ENCODE measurements around the gene PIM1. TPM values are rescaled to one million over a fixed set of nuclear protein-coding genes. Genes with fewer than 3 reads are reported as not detected.

PIM1 gene
- total and polyA plus RNA-seq, 9 of the 15 experiments (the other 6 are each of a cell fraction or from before 2014, with no cell fraction given): 19.0 to 789 (median 212) TPM

- TF ChIP-seq DPF2 (IDR thresholded peaks at IDR 0.05) (peak; percentile 79), CTCF (IDR thresholded peaks at IDR 0.05 in 2 of 3, conservative IDR thresholded peaks at IDR 0.05 in 1 of 3; ENCODE audit: insufficient read depth in 2 of 3, low read depth in 1 of 3, low read length in 3 of 3) (no peak), CEBPG (CRISPR knock-in tag; IDR thresholded peaks at IDR 0.05) (peak; percentile 83), CEBPG (tag; conservative IDR thresholded peaks at IDR 0.05 in 1 of 2, IDR thresholded peaks at IDR 0.05 in 1 of 2) (peak; percentile 89 to 90), IRF9 (tag; IDR thresholded peaks at IDR 0.05) (peak; percentile 69), NR4A1 (CRISPR knock-in tag; IDR thresholded peaks at IDR 0.05) (0 out of 2 replicates have a peak, but pooled peaks have one; percentile 31), NR4A1 (tag; IDR thresholded peaks at IDR 0.05) (peak; percentile 39; the same call in 1 of the 2 replicates), HDAC1 (IDR thresholded peaks at IDR 0.05) (peak in 1 of 2 experiments; percentile 51; a peak in 2 of 4 replicates), ZNF395 (CRISPR knock-in tag; IDR thresholded peaks at IDR 0.05) (peak; percentile 61), HDGF (IDR thresholded peaks at IDR 0.05) (0 out of 2 replicates have a peak, but pooled peaks have one; percentile 53), SMARCA4 (IDR thresholded peaks at IDR 0.05) (peak; percentile 62; the same call in 1 of the 2 replicates), GATAD2B (IDR thresholded peaks at IDR 0.05; ENCODE audit: borderline replicate concordance) (no peak), ZBED1 (IDR thresholded peaks at IDR 0.05) (no peak), MXI1 (IDR thresholded peaks at IDR 0.05; ENCODE audit: low read depth, low read length) (no peak), MAFG (tag; conservative IDR thresholded peaks at IDR 0.05) (peak; percentile 27; the same call in 1 of the 2 replicates), HDAC2 (IDR thresholded peaks at IDR 0.05) (peak; percentile 35; the same call in 1 of the 2 replicates), ELF4 (CRISPR knock-in tag; IDR thresholded peaks at IDR 0.05) (peak; percentile 49; the same call in 1 of the 2 replicates), PBX2 (CRISPR knock-in tag; IDR thresholded peaks at IDR 0.05; ENCODE audit: low read depth) (no peak), PBX2 (tag; conservative IDR thresholded peaks at IDR 0.05; ENCODE audit: low read depth) (peak; percentile 21; the same call in 1 of the 2 replicates), ZEB2 (IDR thresholded peaks at IDR 0.05) (0 out of 2 replicates have a peak, but pooled peaks have one; percentile 65), KLF6 (CRISPR knock-in tag; IDR thresholded peaks at IDR 0.05; ENCODE audit: borderline replicate concordance) (peak; percentile 25; the same call in 1 of the 2 replicates), THAP7 (CRISPR knock-in tag; IDR thresholded peaks at IDR 0.05) (no peak), ARNT (IDR thresholded peaks at IDR 0.05) (0 out of 4 replicates have a peak, but pooled peaks of 1 of the 2 experiments have one; percentile 50), ZNF77 (CRISPR knock-in tag; IDR thresholded peaks at IDR 0.05) (no peak), BCOR (IDR thresholded peaks at IDR 0.05) (peak; percentile 42; the same call in 1 of the 2 replicates)
These were observed 39.2 kb upstream of the PIM1 start (continued) for GRCh38 chr6:37130704-37131103.
